Spleen (tissue), 11 donors: ENCODE measurements around the gene UACA. TPM values are rescaled to one million over a fixed set of nuclear protein-coding genes. Genes with fewer than 3 reads are reported as not detected.

Experiments
- DNase-seq: peaks from one replicate; pipeline ENCODE4 v3.0.0-alpha.2; 2020
- H3K27ac ChIP-seq, 8 donors: fragments of 200-600 bp; sonication (generic) in 7 of 8; 1 replicate in 4 of 8; 2 replicates in 4 of 8; pipeline versions ENCODE4 v1.5.0 to v1.8.0; 2016 to 2021; ENCODE audit warnings: inconsistent platforms in 4 of 8, mild to moderate bottlenecking in 4 of 8, moderate library complexity in 1 of 8
- H3K27me3 ChIP-seq, 7 donors: fragments of 200-600 bp; sonication (generic) in 6 of 7; replicated peaks in 1 of 7; 1 replicate in 4 of 7; 2 replicates in 3 of 7; pipeline versions ENCODE4 v1.5.0 to v1.8.0; 2016 to 2021; ENCODE audit warnings: inconsistent platforms in 3 of 7, mild to moderate bottlenecking in 1 of 7
- H3K36me3 ChIP-seq, 6 donors: fragments of 200-600 bp; sonication (generic) in 5 of 6; 1 replicate in 4 of 6; 2 replicates in 2 of 6; pipeline versions ENCODE4 v1.5.0 to v1.8.0; 2016 to 2021; ENCODE audit warnings: inconsistent platforms in 2 of 6
- H3K4me1 ChIP-seq, 6 donors: fragments of 200-600 bp; sonication (generic) in 5 of 6; 1 replicate in 3 of 6; 2 replicates in 3 of 6; pipeline versions ENCODE4 v1.5.0 to v1.8.0; 2016 to 2021; ENCODE audit warnings: inconsistent platforms in 3 of 6
- H3K4me3 ChIP-seq, 8 donors: fragments of 200-600 bp; sonication (generic) in 7 of 8; 1 replicate in 4 of 8; 2 replicates in 4 of 8; pipeline versions ENCODE4 v1.5.0 to v1.8.0; 2016 to 2021; ENCODE audit warnings: inconsistent platforms in 4 of 8, mild to moderate bottlenecking in 4 of 8, moderate library complexity in 2 of 8
- H3K9me3 ChIP-seq, 8 donors: fragments of 200-600 bp; sonication (generic) in 7 of 8; 1 replicate in 4 of 8; 2 replicates in 4 of 8; pipeline versions ENCODE4 v1.5.0 to v1.8.0; 2016 to 2021; ENCODE audit warnings: inconsistent platforms in 4 of 8
- CTCF ChIP-seq, 11 experiments: fragments of 200-600 bp in 7 of 11; fragments of 450-650 bp in 4 of 11; sonication (generic) in 4 of 11; IDR thresholded peaks in 8 of 11; conservative IDR thresholded peaks in 3 of 11; 1 replicate in 7 of 11; 2 replicates in 4 of 11; pipeline versions ENCODE4 v1.4.0 to v1.8.0; 2016 to 2021; ENCODE audit warnings: antibody characterized with exemption in 11 of 11, inconsistent platforms in 4 of 11, mild to moderate bottlenecking in 1 of 11
- POLR2A ChIP-seq, 3 donors: fragments of 450-650 bp; IDR thresholded peaks; one replicate each; pipeline ENCODE4 v1.5.1; 2017; ENCODE audit warnings: antibody characterized with exemption in 3 of 3, mild to moderate bottlenecking in 1 of 3
- POLR2AphosphoS5 ChIP-seq, 3 donors: sonication (generic); formaldehyde crosslinking; IDR thresholded peaks; one replicate each; pipeline ENCODE4 v1.5.1; 2017; ENCODE audit warnings: antibody characterized with exemption in 3 of 3
- WGBS, 5 donors: extraction: QIAGEN DNeasy Blood & Tissue Kit in 3 of 5; methylation state at CpG; one replicate each; pipeline versions ENCODE4 v1.1.5 to v1.1.7; 2013 to 2018; 5-methylcytosine and 5-hydroxymethylcytosine counted together
- intact Hi-C: fragments of 100-400 bp; cut with DNase I; formaldehyde crosslinking; loops from one replicate; pipeline ENCODE4 v1.15.0; 2023; ENCODE audit warnings: low total_unique reads
- polyA plus RNA-seq, 3 donors: library from polyadenylated mRNA; stranded (reverse); fragments of 200-250 nt; gene quantifications; one replicate each; pipeline ENCODE4 v1.2.1, GENCODE V29; 2013
- total RNA-seq, 7 donors: library from RNA; depleted of rRNA in 3 of 7; stranded (reverse); fragments of >200 nt in 3 of 7; fragmentation: NEBNext Ultra II Directional in 4 of 7; extraction: Animal tissue kit (Norgen Biotek cat#: 25700) in 4 of 7; gene quantifications; one replicate each; pipeline versions ENCODE4 v1.1.0 to v1.2.1, GENCODE V29; 2016 to 2021
- donor health status: healthy with polysubstance abuse.
- donor health status: DM: no; HTN: no; CAD: no; lungs with moderate emphysema.
- donor health status: DM: no; HTN: no; CAD: no.
- donor health status: Bipolar disorder and iron deficiency.
- donor health status: healthy.
- donor health status: DM: no; HTN: no; CAD: no.
- donor health status: DM: yes; HTN: yes; CAD: no.

Gene UACA
- total and polyA plus RNA-seq, 10 donors: 21.9 to 113 (median 78.6) TPM

DNA sequence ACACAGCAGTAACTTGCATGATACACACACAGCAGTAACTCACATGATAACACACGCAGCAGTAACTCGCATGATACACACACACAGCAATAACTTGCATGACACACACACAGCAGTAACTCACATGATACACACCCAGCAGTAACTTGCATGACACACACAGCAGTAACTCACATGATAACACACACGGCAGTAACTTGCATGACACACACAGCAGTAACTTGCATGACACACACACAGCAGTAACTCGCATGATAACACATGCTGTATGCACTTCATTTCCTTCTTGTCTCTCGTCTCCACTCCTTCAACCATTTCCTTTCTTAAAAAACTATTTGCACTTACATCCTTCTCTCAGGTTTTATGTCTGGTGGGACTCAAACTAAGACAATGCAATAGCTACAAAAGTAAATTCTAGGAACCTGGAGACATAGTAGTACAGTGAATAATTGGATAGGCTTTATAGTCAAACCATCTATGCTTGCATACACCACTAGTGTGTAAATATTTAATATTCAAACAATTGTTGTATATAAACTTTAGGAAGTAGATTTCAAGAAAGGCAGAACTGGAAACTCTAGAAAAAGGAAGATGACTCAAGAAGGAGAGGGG lies 130.8 kb downstream of the UACA start:
- intact Hi-C loops: no loop called here
- no peaks in the 10 kb centered on the region for H3K27me3 ChIP-seq
- no peak overlapping the region for H3K4me3 ChIP-seq
- no peaks in the 10 kb centered on the region for H3K9me3 ChIP-seq
- H3K27ac ChIP-seq: no peak overlapping the region
- 50 to 68% (median 66%) methylated on average over 5 of the region's 5 CpGs for WGBS, 5 donors
- DNase-seq: no peak
- peaks cover 0 to 21% (median 0%) of the 10 kb centered on the region in 6 donors for H3K4me1 ChIP-seq
- H3K36me3 ChIP-seq: peaks cover 0 to 7% (median 0%) of the 10 kb centered on the region in 6 donors
- TF ChIP-seq CTCF (IDR thresholded peaks at IDR 0.05 in 8 of 11, conservative IDR thresholded peaks at IDR 0.05 in 3 of 11): no peak

GRCh38 chr15:70632079-70632478 lies 131.3 kb downstream of the UACA start:
- TF ChIP-seq CTCF (IDR thresholded peaks at IDR 0.05 in 8 of 11, conservative IDR thresholded peaks at IDR 0.05 in 3 of 11): no peak
- Histone ChIP-seq H3K9me3 (no peaks in the 10 kb centered on the region), H3K4me3 (no peak overlapping the region), H3K27ac (no peak overlapping the region), H3K27me3 (no peaks in the 10 kb centered on the region), H3K36me3 (peaks cover 0 to 7% (median 0%) of the 10 kb centered on the region in 6 donors), H3K4me1 (peaks cover 0 to 21% (median 0%) of the 10 kb centered on the region in 6 donors)
- no peak for DNase-seq
- intact Hi-C loops: no loop called here
- WGBS, 5 donors: 68 to 75% (median 71%) methylated on average over 4 of the region's 4 CpGs

DNA sequence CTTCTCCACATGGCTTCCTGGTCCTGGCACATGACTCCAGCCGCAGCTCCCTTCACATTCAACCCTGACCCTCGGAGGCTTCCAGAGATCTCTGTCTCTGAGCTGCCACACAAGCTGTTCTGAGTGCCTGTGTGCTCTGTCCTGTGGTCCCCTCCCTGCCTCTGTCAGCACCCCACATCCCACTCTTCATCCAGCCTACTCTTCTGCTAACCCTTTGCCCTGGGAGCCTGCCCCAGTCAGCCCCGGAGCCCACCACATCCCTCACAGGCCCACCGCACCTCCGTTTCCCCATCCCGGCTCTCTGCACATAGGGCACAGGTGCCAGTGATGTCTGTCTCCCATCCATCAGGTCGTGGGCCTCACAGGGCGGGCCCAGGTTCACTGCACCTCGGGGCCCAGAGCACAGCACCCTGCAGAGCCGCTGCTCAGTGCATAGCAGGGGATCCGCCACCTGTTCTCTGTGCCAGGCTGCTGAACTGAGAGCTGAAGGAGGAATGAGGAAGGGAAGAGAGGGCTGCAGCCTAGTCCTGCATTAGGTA lies 133.6 kb downstream of the UACA start:
- 81 to 89% (median 85%) methylated on average over 11 of the region's 11 CpGs for WGBS, 5 donors

GRCh38 chr15:70628549-70628896 lies 134.8 kb downstream of the UACA start:
- Histone ChIP-seq H3K4me1 (peaks cover 0 to 17% (median 3%) of the 10 kb centered on the region in 6 donors), H3K27me3 (no peaks in the 10 kb centered on the region), H3K4me3 (no peak overlapping the region), H3K9me3 (peaks cover 0 to 7% (median 5%) of the 10 kb centered on the region in 8 donors), H3K36me3 (peaks cover 0 to 7% (median 0%) of the 10 kb centered on the region in 6 donors), H3K27ac (no peak overlapping the region)
- no peak for DNase-seq
- intact Hi-C loops: no loop called here
- WGBS, 5 donors: 79 to 89% (median 80%) methylated on average over 8 of the region's 8 CpGs
- TF ChIP-seq POLR2AphosphoS5 (IDR thresholded peaks at IDR 0.05) (no peak), CTCF (IDR thresholded peaks at IDR 0.05 in 8 of 11, conservative IDR thresholded peaks at IDR 0.05 in 3 of 11) (no peak), POLR2A (IDR thresholded peaks at IDR 0.05) (no peak)

More for the DNA sequence above, 133.6 kb downstream of the UACA start:
- intact Hi-C loops: no loop called here
- Histone ChIP-seq H3K4me1 (peaks cover 0 to 17% (median 3%) of the 10 kb centered on the region in 6 donors), H3K9me3 (no peaks in the 10 kb centered on the region), H3K27me3 (no peaks in the 10 kb centered on the region), H3K36me3 (peaks cover 0 to 7% (median 0%) of the 10 kb centered on the region in 6 donors), H3K4me3 (no peak overlapping the region), H3K27ac (no peak overlapping the region)
- TF ChIP-seq CTCF (IDR thresholded peaks at IDR 0.05 in 8 of 11, conservative IDR thresholded peaks at IDR 0.05 in 3 of 11): no peak
- TF ChIP-seq POLR2A (IDR thresholded peaks at IDR 0.05): no peak
- no peak for TF ChIP-seq POLR2AphosphoS5 (IDR thresholded peaks at IDR 0.05)
- DNase-seq: no peak
